ENCODE results near the gene ADAM10. TPM values are rescaled to one million over a fixed set of nuclear protein-coding genes. Genes with fewer than 3 reads are reported as not detected.

ADAM10 gene
- polyA plus RNA-seq, 1 donor (not counting 4 experiments of a cell fraction or from before 2014, with no cell fraction given), result 198 TPM

- H3K9ac ChIP-seq (ENCODE audit: control insufficient read depth, extremely low read depth, insufficient read depth, low read length), result no peak overlapping the region
- no peaks in the 10 kb centered on the region for H3K4me1 ChIP-seq (ENCODE audit: control insufficient read depth, extremely low read depth, insufficient read depth, low read length)
- H3K9me3 ChIP-seq (ENCODE audit: control insufficient read depth, low read depth, low read length), result no peaks in the 10 kb centered on the region
- H3K4me3 ChIP-seq (ENCODE audit: control insufficient read depth in 2 of 3, extremely low read depth in 1 of 3, insufficient read depth in 2 of 3, low read depth in 1 of 3, low read length in 3 of 3), result no peak overlapping the region
- H3K9me1 ChIP-seq (ENCODE audit: control insufficient read depth, extremely low read depth, insufficient read depth, low read length), result no peaks in the 10 kb centered on the region
- H4K20me1 ChIP-seq (ENCODE audit: control insufficient read depth, extremely low read depth, insufficient read depth, low read length), result no peaks in the 10 kb centered on the region
- no peaks in the 10 kb centered on the region for H3K27me3 ChIP-seq (ENCODE audit: control insufficient read depth, extremely low read depth, insufficient read depth, low read length)
- TF ChIP-seq EZH2 (IDR thresholded peaks at IDR 0.05; ENCODE audit: low read length) (no peak), CTCF (optimal IDR thresholded peaks at IDR 0.05 in 1 of 3, IDR thresholded peaks at IDR 0.05 in 1 of 3, conservative IDR thresholded peaks at IDR 0.05 in 1 of 3; ENCODE audit: extremely low read depth in 1 of 3, insufficient read depth in 2 of 3, low read length in 3 of 3) (no peak)
- peaks cover 8% of the 10 kb centered on the region for H3K79me2 ChIP-seq (ENCODE audit: control insufficient read depth, insufficient read depth, low read length)
- no peak for DNase-seq (ENCODE audit: low read depth, low spot score)
- H3K4me2 ChIP-seq (ENCODE audit: control insufficient read depth, extremely low read depth, insufficient read depth, low read depth, low read length), result no peak overlapping the region
- dilution Hi-C loops (cut with MboI; ENCODE audit: extremely low pct_ligation_motif_present, low sequenced_read_pairs), result no loop called here
- H3K36me3 ChIP-seq (ENCODE audit: control insufficient read depth in 2 of 2, extremely low read depth in 1 of 2, insufficient read depth in 2 of 2, low read length in 2 of 2), result peaks cover 3 to 13% of the 10 kb centered on the region in 2 experiments
- H3K27ac ChIP-seq (ENCODE audit: control insufficient read depth, insufficient read depth, low read length), result no peak overlapping the region
- FAIRE-seq, result no peak
- no peak overlapping the region for H2AFZ ChIP-seq (ENCODE audit: control insufficient read depth, low read length)
These were observed 140.8 kb downstream of the ADAM10 start for GRCh38 chr15:58608711-58609110.

- H3K9ac ChIP-seq (ENCODE audit: control insufficient read depth, extremely low read depth, insufficient read depth, low read length), result no peak overlapping the region
- TF ChIP-seq CTCF (optimal IDR thresholded peaks at IDR 0.05 in 1 of 3, IDR thresholded peaks at IDR 0.05 in 1 of 3, conservative IDR thresholded peaks at IDR 0.05 in 1 of 3; ENCODE audit: extremely low read depth in 1 of 3, insufficient read depth in 2 of 3, low read length in 3 of 3) (no peak), EZH2 (IDR thresholded peaks at IDR 0.05; ENCODE audit: low read length) (no peak)
- H2AFZ ChIP-seq (ENCODE audit: control insufficient read depth, low read length), result no peak overlapping the region
- H4K20me1 ChIP-seq (ENCODE audit: control insufficient read depth, extremely low read depth, insufficient read depth, low read length), result no peaks in the 10 kb centered on the region
- peaks cover 8% of the 10 kb centered on the region for H3K79me2 ChIP-seq (ENCODE audit: control insufficient read depth, insufficient read depth, low read length)
- peaks cover 3 to 15% of the 10 kb centered on the region in 2 experiments for H3K36me3 ChIP-seq (ENCODE audit: control insufficient read depth in 2 of 2, extremely low read depth in 1 of 2, insufficient read depth in 2 of 2, low read length in 2 of 2)
- no peak overlapping the region for H3K4me3 ChIP-seq (ENCODE audit: control insufficient read depth in 2 of 3, extremely low read depth in 1 of 3, insufficient read depth in 2 of 3, low read depth in 1 of 3, low read length in 3 of 3)
- H3K27me3 ChIP-seq (ENCODE audit: control insufficient read depth, extremely low read depth, insufficient read depth, low read length), result no peaks in the 10 kb centered on the region
- FAIRE-seq (no peak), DNase-seq (ENCODE audit: low read depth, low spot score) (no peak)
- dilution Hi-C loops (cut with MboI; ENCODE audit: extremely low pct_ligation_motif_present, low sequenced_read_pairs), result no loop called here
- no peak overlapping the region for H3K27ac ChIP-seq (ENCODE audit: control insufficient read depth, insufficient read depth, low read length)
- H3K9me3 ChIP-seq (ENCODE audit: control insufficient read depth, low read depth, low read length), result no peaks in the 10 kb centered on the region
- H3K9me1 ChIP-seq (ENCODE audit: control insufficient read depth, extremely low read depth, insufficient read depth, low read length), result no peaks in the 10 kb centered on the region
- H3K4me2 ChIP-seq (ENCODE audit: control insufficient read depth, extremely low read depth, insufficient read depth, low read depth, low read length), result no peak overlapping the region
- H3K4me1 ChIP-seq (ENCODE audit: control insufficient read depth, extremely low read depth, insufficient read depth, low read length), result no peaks in the 10 kb centered on the region
These were observed 141.3 kb downstream of the ADAM10 start for GRCh38 chr15:58608129-58608590.
